HepG2 (cell line): ENCODE results near the gene DNM3. TPM values are rescaled to one million over a fixed set of nuclear protein-coding genes. Genes with fewer than 3 reads are reported as not detected.

Experiments
- CBFB ChIP-seq: sonication (generic); formaldehyde crosslinking; IDR thresholded peaks from 2 replicates; pipeline ENCODE4 v1.4.0; 2020; ENCODE audit warnings: missing genetic modification reagents
- CREM ChIP-seq, 2 experiments: sonication (generic) in 1 of 2; formaldehyde crosslinking in 1 of 2; IDR thresholded peaks; 2 replicates each; pipeline versions ENCODE4 v1.4.0 to v1.6.1; 2016 to 2020; ENCODE audit warnings: antibody characterized with exemption in 1 of 2, mild to moderate bottlenecking in 1 of 2, missing genetic modification reagents in 1 of 2
- ERF ChIP-seq: IDR thresholded peaks from 2 replicates; pipeline ENCODE4 v1.6.1; 2018; ENCODE audit warnings: missing biosample characterization, missing genetic modification reagents
- FOXP1 ChIP-seq, 2 experiments: fragments of 450-650 bp in 1 of 2; IDR thresholded peaks; 2 replicates each; pipeline ENCODE4 v1.6.1; 2017 to 2018; ENCODE audit warnings: antibody characterized with exemption in 1 of 2
- FOXP4 ChIP-seq: sonication (generic); formaldehyde crosslinking; IDR thresholded peaks from 2 replicates; pipeline ENCODE4 v1.4.0; 2020; ENCODE audit warnings: missing genetic modification reagents
- HHEX ChIP-seq: IDR thresholded peaks from 2 replicates; pipeline ENCODE4 v1.6.1; 2016; ENCODE audit warnings: control low read depth
- MYPOP ChIP-seq: sonication (generic); formaldehyde crosslinking; IDR thresholded peaks from 2 replicates; pipeline ENCODE4 v1.8.1; 2023; ENCODE audit warnings: mild to moderate bottlenecking, moderate library complexity, missing genetic modification reagents
- PHF21A ChIP-seq: sonication (generic); formaldehyde crosslinking; IDR thresholded peaks from 2 replicates; pipeline ENCODE4 v1.5.0; 2020; ENCODE audit warnings: mild to moderate bottlenecking, missing genetic modification reagents
- PITX1 ChIP-seq: sonication (generic); formaldehyde crosslinking; IDR thresholded peaks from 2 replicates; pipeline ENCODE4 v1.5.1; 2020; ENCODE audit warnings: mild to moderate bottlenecking, missing genetic modification reagents
- TEAD3 ChIP-seq: optimal IDR thresholded peaks from 2 replicates; pipeline ENCODE3; 2016; ENCODE audit warnings: borderline replicate concordance
- ZKSCAN1 ChIP-seq: fragments of 150-350 bp; IDR thresholded peaks from 2 replicates; pipeline ENCODE4 v1.6.1; 2014; ENCODE audit warnings: low read length
- ZNF317 ChIP-seq: sonication (generic); formaldehyde crosslinking; IDR thresholded peaks from 2 replicates; pipeline ENCODE4 v1.5.0; 2020; ENCODE audit warnings: mild to moderate bottlenecking, missing genetic modification reagents
- ZNF512B ChIP-seq: sonication (generic); formaldehyde crosslinking; IDR thresholded peaks from 2 replicates; pipeline ENCODE4 v1.5.1; 2020; ENCODE audit warnings: missing genetic modification reagents, mild to moderate bottlenecking, borderline replicate concordance
- ZSCAN25 ChIP-seq: sonication (generic); formaldehyde crosslinking; IDR thresholded peaks from 2 replicates; pipeline ENCODE4 v1.8.0; 2022; ENCODE audit warnings: mild to moderate bottlenecking, missing genetic modification reagents
- polyA plus RNA-seq, 8 experiments: library from polyadenylated mRNA; depleted of rRNA in 3 of 8; stranded (reverse) in 7 of 8; unstranded in 1 of 8; fragments of >200 nt; fragmentation: Illumina TruSeq in 4 of 8; extraction: Trizol in 4 of 8; gene quantifications; 2 replicates each; pipeline versions ENCODE4 v1.2.1 to v1.2.3, GENCODE V29; 2011 to 2016; ENCODE audit warnings: low read depth in 4 of 8, missing spikeins in 1 of 8, mixed read lengths in 1 of 8; ENCODE audit not compliant: insufficient read depth in 1 of 8
- total RNA-seq, 5 experiments: library from RNA; depleted of rRNA; stranded (reverse); fragments of >200 nt; fragmentation: Illumina TruSeq; extraction: Trizol; gene quantifications; 2 replicates each; pipeline ENCODE4 v1.2.3, GENCODE V29; 2016; ENCODE audit warnings: low read depth in 1 of 5
- TF ChIP-seq, protein P1 (sequence below): sonication (generic); formaldehyde crosslinking; IDR thresholded peaks from 2 replicates; pipeline ENCODE4 v1.4.0; 2020; ENCODE audit warnings: missing genetic modification reagents, borderline replicate concordance
- TF ChIP-seq, protein P2 (sequence below): IDR thresholded peaks from 2 replicates; pipeline ENCODE4 v1.6.1; 2016

Gene DNM3
- total and polyA plus RNA-seq, 2 of the 13 experiments (the other 11 are each of a cell fraction or from before 2014, with no cell fraction given), result 0.05 TPM; not detected in 1

- peak; percentile 69 for TF ChIP-seq FOXP4 (CRISPR knock-in tag)
- TF ChIP-seq HHEX (CRISPR knock-in tag), result peak; percentile 88
- 0 out of 2 replicates have a peak, but pooled peaks have one; percentile 40 for TF ChIP-seq PHF21A (CRISPR knock-in tag)
- TF ChIP-seq MYPOP (CRISPR knock-in tag), result no peak
- TF ChIP-seq, protein P1, sequence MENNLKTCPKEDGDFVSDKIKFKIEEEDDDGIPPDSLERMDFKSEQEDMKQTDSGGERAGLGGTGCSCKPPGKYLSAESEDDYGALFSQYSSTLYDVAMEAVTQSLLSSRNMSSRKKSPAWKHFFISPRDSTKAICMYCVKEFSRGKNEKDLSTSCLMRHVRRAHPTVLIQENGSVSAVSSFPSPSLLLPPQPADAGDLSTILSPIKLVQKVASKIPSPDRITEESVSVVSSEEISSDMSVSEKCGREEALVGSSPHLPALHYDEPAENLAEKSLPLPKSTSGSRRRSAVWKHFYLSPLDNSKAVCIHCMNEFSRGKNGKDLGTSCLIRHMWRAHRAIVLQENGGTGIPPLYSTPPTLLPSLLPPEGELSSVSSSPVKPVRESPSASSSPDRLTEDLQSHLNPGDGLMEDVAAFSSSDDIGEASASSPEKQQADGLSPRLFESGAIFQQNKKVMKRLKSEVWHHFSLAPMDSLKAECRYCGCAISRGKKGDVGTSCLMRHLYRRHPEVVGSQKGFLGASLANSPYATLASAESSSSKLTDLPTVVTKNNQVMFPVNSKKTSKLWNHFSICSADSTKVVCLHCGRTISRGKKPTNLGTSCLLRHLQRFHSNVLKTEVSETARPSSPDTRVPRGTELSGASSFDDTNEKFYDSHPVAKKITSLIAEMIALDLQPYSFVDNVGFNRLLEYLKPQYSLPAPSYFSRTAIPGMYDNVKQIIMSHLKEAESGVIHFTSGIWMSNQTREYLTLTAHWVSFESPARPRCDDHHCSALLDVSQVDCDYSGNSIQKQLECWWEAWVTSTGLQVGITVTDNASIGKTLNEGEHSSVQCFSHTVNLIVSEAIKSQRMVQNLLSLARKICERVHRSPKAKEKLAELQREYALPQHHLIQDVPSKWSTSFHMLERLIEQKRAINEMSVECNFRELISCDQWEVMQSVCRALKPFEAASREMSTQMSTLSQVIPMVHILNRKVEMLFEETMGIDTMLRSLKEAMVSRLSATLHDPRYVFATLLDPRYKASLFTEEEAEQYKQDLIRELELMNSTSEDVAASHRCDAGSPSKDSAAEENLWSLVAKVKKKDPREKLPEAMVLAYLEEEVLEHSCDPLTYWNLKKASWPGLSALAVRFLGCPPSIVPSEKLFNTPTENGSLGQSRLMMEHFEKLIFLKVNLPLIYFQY (CRISPR knock-in tag), result no peak
- TF ChIP-seq ZNF512B (CRISPR knock-in tag), result no peak
- no peak for TF ChIP-seq ZSCAN25 (CRISPR knock-in tag)
- TF ChIP-seq, protein P2, sequence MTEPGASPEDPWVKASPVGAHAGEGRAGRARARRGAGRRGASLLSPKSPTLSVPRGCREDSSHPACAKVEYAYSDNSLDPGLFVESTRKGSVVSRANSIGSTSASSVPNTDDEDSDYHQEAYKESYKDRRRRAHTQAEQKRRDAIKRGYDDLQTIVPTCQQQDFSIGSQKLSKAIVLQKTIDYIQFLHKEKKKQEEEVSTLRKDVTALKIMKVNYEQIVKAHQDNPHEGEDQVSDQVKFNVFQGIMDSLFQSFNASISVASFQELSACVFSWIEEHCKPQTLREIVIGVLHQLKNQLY (CRISPR knock-in tag), result peak; percentile 68; the same call in 1 of the 2 replicates
- no peak for TF ChIP-seq FOXP1 (IDR thresholded peaks at IDR 0.05)
- peak; percentile 71; the same call in 1 of the 2 replicates for TF ChIP-seq FOXP1 (CRISPR knock-in tag; IDR thresholded peaks at IDR 0.05)
- TF ChIP-seq ZKSCAN1, result no peak
- peak; percentile 57; the same call in 1 of the 2 replicates for TF ChIP-seq CREM (IDR thresholded peaks at IDR 0.05)
- no peak for TF ChIP-seq CREM (CRISPR knock-in tag; IDR thresholded peaks at IDR 0.05)
- peak; percentile 97 for TF ChIP-seq TEAD3 (CRISPR knock-in tag)
- TF ChIP-seq PITX1 (CRISPR knock-in tag), result peak; percentile 47; the same call in 1 of the 2 replicates
- no peak for TF ChIP-seq ZNF317 (CRISPR knock-in tag)
- TF ChIP-seq ERF, result peak; percentile 52; the same call in 1 of the 2 replicates
- TF ChIP-seq CBFB (CRISPR knock-in tag), result peak; percentile 100
Observed at GRCh38 chr1:172360511-172360910, 519.2 kb downstream of the DNM3 start (continued).
